RWPE1 (cell line): ENCODE data around the gene CALML5.
A peak's percentile ranks its signal among the peaks of the same experiment; 100 is the strongest.

ENCODE experiments used
- CTCF ChIA-PET: fragments of 350-600 bp; sonication (Branson Sonifier 250); formaldehyde crosslinking; extraction: SDS; loops from one replicate; lab custom pipeline; 2021; lab: Yijun Ruan, JAX
- POLR2A ChIA-PET: fragments of 400-600 bp; formaldehyde crosslinking; extraction: SDS; loops from one replicate; lab custom pipeline; 2020; ENCODE audit warnings: antibody characterized with exemption; ENCODE audit not compliant: low non-redundant PET; lab: Yijun Ruan, JAX
- DNase-seq: peaks from one replicate; pipeline ENCODE4 v3.0.0; 2012; ENCODE audit warnings: low spot score
- H3K27ac ChIP-seq: fragments of 450-650 bp; 2 replicates; pipeline ENCODE4 v1.5.1; 2017
- TF ChIP-seq, protein P1 (sequence below): fragments of 450-650 bp; conservative IDR thresholded peaks from 2 replicates; pipeline ENCODE4 v1.5.1; 2017; ENCODE audit warnings: low read depth, mild to moderate bottlenecking

The CALML5 gene

GRCh38 chr10:5458425-5458824, 40.9 kb downstream of the CALML5 start:
- DNase-seq = no peak
- ChIA-PET CTCF (no interaction called here), POLR2A (no interaction called here)
- TF ChIP-seq, protein P1, sequence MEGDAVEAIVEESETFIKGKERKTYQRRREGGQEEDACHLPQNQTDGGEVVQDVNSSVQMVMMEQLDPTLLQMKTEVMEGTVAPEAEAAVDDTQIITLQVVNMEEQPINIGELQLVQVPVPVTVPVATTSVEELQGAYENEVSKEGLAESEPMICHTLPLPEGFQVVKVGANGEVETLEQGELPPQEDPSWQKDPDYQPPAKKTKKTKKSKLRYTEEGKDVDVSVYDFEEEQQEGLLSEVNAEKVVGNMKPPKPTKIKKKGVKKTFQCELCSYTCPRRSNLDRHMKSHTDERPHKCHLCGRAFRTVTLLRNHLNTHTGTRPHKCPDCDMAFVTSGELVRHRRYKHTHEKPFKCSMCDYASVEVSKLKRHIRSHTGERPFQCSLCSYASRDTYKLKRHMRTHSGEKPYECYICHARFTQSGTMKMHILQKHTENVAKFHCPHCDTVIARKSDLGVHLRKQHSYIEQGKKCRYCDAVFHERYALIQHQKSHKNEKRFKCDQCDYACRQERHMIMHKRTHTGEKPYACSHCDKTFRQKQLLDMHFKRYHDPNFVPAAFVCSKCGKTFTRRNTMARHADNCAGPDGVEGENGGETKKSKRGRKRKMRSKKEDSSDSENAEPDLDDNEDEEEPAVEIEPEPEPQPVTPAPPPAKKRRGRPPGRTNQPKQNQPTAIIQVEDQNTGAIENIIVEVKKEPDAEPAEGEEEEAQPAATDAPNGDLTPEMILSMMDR = no peak
- H3K27ac ChIP-seq = no peak overlapping the region

DNA sequence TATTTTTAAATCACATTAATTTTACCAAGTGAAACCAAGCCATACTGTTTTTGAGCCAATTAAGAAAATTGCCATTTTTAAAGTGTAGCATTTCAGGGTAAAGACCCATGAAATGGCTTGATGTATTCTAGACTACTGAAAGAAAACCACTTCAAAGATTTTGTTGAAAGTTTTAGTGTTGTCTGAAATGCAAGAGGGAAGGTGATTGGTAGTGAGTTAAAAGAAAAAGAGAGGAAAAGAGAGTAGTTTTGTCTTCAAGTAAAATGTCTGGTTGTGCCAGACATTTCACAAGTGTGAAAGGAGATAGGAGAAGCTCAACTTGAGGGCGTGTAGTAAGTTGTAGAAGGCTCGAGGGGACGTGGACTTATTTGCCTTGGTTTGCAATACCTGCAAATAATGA, 41.6 kb downstream of the CALML5 start:
- TF ChIP-seq, protein P1 = no peak
- POLR2A ChIA-PET = no interaction called here
- no peak overlapping the region for H3K27ac ChIP-seq
- CTCF ChIA-PET = no interaction called here
- no peak for DNase-seq

- CTCF ChIA-PET = interaction anchor here (0.9 kb wide), 1 partner anchor 166 kb away, joined by 3 read pairs; no protein-coding TSS in a partner anchor
- peak overlapping the region; percentile 41 for H3K27ac ChIP-seq
- TF ChIP-seq, protein P1 = no peak
- no peak for DNase-seq
- POLR2A ChIA-PET = no interaction called here
Measured at GRCh38 chr10:5456563-5456962, 42.8 kb downstream of the CALML5 start.

- no peak overlapping the region for H3K27ac ChIP-seq
- ChIA-PET POLR2A (no interaction called here), CTCF (interaction anchor here (0.6 kb wide), 1 partner anchor 49 kb away, joined by 3 read pairs; no protein-coding TSS in a partner anchor)
- TF ChIP-seq, protein P1 = no peak
- DNase-seq = no peak
Measured at GRCh38 chr10:5453749-5454489, 45.5 kb downstream of the CALML5 start.

- ChIA-PET POLR2A (no interaction called here), CTCF (no interaction called here)
- TF ChIP-seq, protein P1 = no peak
- no peak overlapping the region for H3K27ac ChIP-seq
- no peak for DNase-seq
Measured at GRCh38 chr10:5450605-5451384, 48.6 kb downstream of the CALML5 start.

DNA sequence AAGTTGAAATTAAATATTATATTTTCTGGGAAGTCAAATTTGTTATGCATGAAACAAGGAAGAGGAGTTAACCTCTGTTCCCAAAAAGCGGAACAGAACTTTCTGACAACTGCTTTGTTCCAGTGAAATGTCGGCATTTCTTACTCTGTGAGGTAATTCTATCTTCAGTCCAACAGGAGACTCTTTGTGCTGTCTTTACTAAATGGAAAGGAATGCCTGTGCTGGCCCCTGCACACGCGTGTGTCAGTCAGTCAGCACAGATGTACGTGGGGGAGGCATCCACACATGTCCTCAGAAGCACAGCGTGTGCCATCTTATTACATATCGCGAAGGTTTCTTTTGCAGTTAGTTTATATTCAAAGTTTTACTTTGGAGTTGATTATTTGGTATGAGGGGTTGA, 49.5 kb downstream of the CALML5 start:
- DNase-seq = peak; percentile 55
- H3K27ac ChIP-seq = peak overlapping the region; percentile 62
- TF ChIP-seq, protein P1 = no peak
- ChIA-PET CTCF (no interaction called here), POLR2A (no interaction called here)
